ENCODE data around the gene GHRL.
A peak's percentile ranks its signal among the peaks of the same experiment; 100 is the strongest.

The GHRL gene

GRCh38 chr3:10255835-10256234 is 36.9 kb downstream of the GHRL start:
- Histone ChIP-seq H3K9me3 (ENCODE audit: insufficient read depth, low read depth, low read length) (no peaks in the 10 kb centered on the region), H3K4me3 (ENCODE audit: low read length) (no peak overlapping the region), H3K9ac (ENCODE audit: low read depth, low read length) (no peak overlapping the region), H3K27ac (ENCODE audit: low read depth, low read length) (no peak overlapping the region), H3K27me3 (ENCODE audit: insufficient read depth, low read length) (no peaks in the 10 kb centered on the region), H3K4me1 (ENCODE audit: insufficient read depth, low read length) (0 out of 2 replicates have a peak, but pooled peaks cover 3% of the 10 kb centered on the region), H3K36me3 (ENCODE audit: insufficient read depth, low read length) (peaks cover 49% of the 10 kb centered on the region)
- 88% methylated on average over 7 of the region's 7 CpGs for WGBS

GRCh38 chr3:10253731-10254130 is 39.0 kb downstream of the GHRL start:
- H3K4me3 ChIP-seq (ENCODE audit: low read length): no peak overlapping the region
- peaks cover 32% of the 10 kb centered on the region for H3K36me3 ChIP-seq (ENCODE audit: insufficient read depth, low read length)
- H3K27me3 ChIP-seq (ENCODE audit: insufficient read depth, low read length): no peaks in the 10 kb centered on the region

GRCh38 chr3:10251006-10251405 is 41.7 kb downstream of the GHRL start:
- peak overlapping the region; percentile 84; the same call in 1 of the 2 replicates for H3K4me3 ChIP-seq (ENCODE audit: low read length)
- peaks cover 3% of the 10 kb centered on the region for H3K9me3 ChIP-seq (ENCODE audit: insufficient read depth, low read depth, low read length)
- peaks cover 22% of the 10 kb centered on the region for H3K36me3 ChIP-seq (ENCODE audit: insufficient read depth, low read length)
- H3K4me1 ChIP-seq (ENCODE audit: insufficient read depth, low read length): peaks cover 13% of the 10 kb centered on the region
- no peak overlapping the region for H3K9ac ChIP-seq (ENCODE audit: low read depth, low read length)
- 87% methylated on average over 3 of the region's 3 CpGs for WGBS
- no peaks in the 10 kb centered on the region for H3K27me3 ChIP-seq (ENCODE audit: insufficient read depth, low read length)
- H3K27ac ChIP-seq (ENCODE audit: low read depth, low read length): no peak overlapping the region

More at GRCh38 chr3:10253731-10254130, 39.0 kb downstream of the GHRL start:
- H3K9ac ChIP-seq (ENCODE audit: low read depth, low read length): no peak overlapping the region
- peaks cover 13% of the 10 kb centered on the region for H3K4me1 ChIP-seq (ENCODE audit: insufficient read depth, low read length)
- H3K27ac ChIP-seq (ENCODE audit: low read depth, low read length): no peak overlapping the region
- H3K9me3 ChIP-seq (ENCODE audit: insufficient read depth, low read depth, low read length): no peaks in the 10 kb centered on the region
- 89% methylated on average over 3 of the region's 3 CpGs for WGBS

GRCh38 chr3:10249833-10250232 is 42.9 kb downstream of the GHRL start:
- H3K4me3 ChIP-seq (ENCODE audit: low read length): peak overlapping the region; percentile 84
- peak overlapping the region; percentile 80 for H3K9ac ChIP-seq (ENCODE audit: low read depth, low read length)
- H3K27ac ChIP-seq (ENCODE audit: low read depth, low read length): no peak overlapping the region
- WGBS: 50% methylated on average over 3 of the region's 3 CpGs
- H3K9me3 ChIP-seq (ENCODE audit: insufficient read depth, low read depth, low read length): peaks cover 15% of the 10 kb centered on the region
- H3K27me3 ChIP-seq (ENCODE audit: insufficient read depth, low read length): no peaks in the 10 kb centered on the region
- H3K36me3 ChIP-seq (ENCODE audit: insufficient read depth, low read length): peaks cover 12% of the 10 kb centered on the region
- H3K4me1 ChIP-seq (ENCODE audit: insufficient read depth, low read length): peaks cover 13% of the 10 kb centered on the region

- peak overlapping the region; percentile 84 for H3K4me3 ChIP-seq (ENCODE audit: low read length)
Measured at GRCh38 chr3:10248984-10249748, 43.6 kb downstream of the GHRL start.

GRCh38 chr3:10248184-10248983 is 44.4 kb downstream of the GHRL start, which contains the start of gene TATDN2:
Gene TATDN2 (plus strand): TSS chr3:10248459. CDS start chr3:10249201, 742 bp downstream.
- Histone ChIP-seq H3K27ac (ENCODE audit: low read depth, low read length) (peak within 1 kb of the TSS; percentile 70; the same call in 1 of the 2 replicates), H3K9me3 (ENCODE audit: insufficient read depth, low read depth, low read length) (peaks cover 23% of the 10 kb centered on the region), H3K9ac (ENCODE audit: low read depth, low read length) (peak within 1 kb of the TSS; percentile 80), H3K36me3 (ENCODE audit: insufficient read depth, low read length) (peaks cover 10% of the 10 kb centered on the region), H3K4me3 (ENCODE audit: low read length) (peak within 1 kb of the TSS; percentile 84), H3K27me3 (ENCODE audit: insufficient read depth, low read length) (no peaks in the 10 kb centered on the region), H3K4me1 (ENCODE audit: insufficient read depth, low read length) (peaks cover 13% of the 10 kb centered on the region)
- WGBS: under 1% methylated on average over 80 of the region's 80 CpGs

More at GRCh38 chr3:10248984-10249748, 43.6 kb downstream of the GHRL start:
- 3% methylated on average over 32 of the region's 32 CpGs for WGBS
- H3K27ac ChIP-seq (ENCODE audit: low read depth, low read length): peak overlapping the region; percentile 70; the same call in 1 of the 2 replicates
- H3K9ac ChIP-seq (ENCODE audit: low read depth, low read length): peak overlapping the region; percentile 80
- H3K27me3 ChIP-seq (ENCODE audit: insufficient read depth, low read length): no peaks in the 10 kb centered on the region
- peaks cover 13% of the 10 kb centered on the region for H3K4me1 ChIP-seq (ENCODE audit: insufficient read depth, low read length)
- H3K9me3 ChIP-seq (ENCODE audit: insufficient read depth, low read depth, low read length): peaks cover 20% of the 10 kb centered on the region
- H3K36me3 ChIP-seq (ENCODE audit: insufficient read depth, low read length): peaks cover 12% of the 10 kb centered on the region

- Histone ChIP-seq H3K9ac (ENCODE audit: low read depth, low read length) (peak overlapping the region; percentile 37), H3K27ac (ENCODE audit: low read depth, low read length) (no peak overlapping the region; the same call in 1 of the 2 replicates), H3K27me3 (ENCODE audit: insufficient read depth, low read length) (no peaks in the 10 kb centered on the region), H3K4me3 (ENCODE audit: low read length) (peak overlapping the region; percentile 35; the same call in 1 of the 2 replicates), H3K9me3 (ENCODE audit: insufficient read depth, low read depth, low read length) (peaks cover 23% of the 10 kb centered on the region), H3K36me3 (ENCODE audit: insufficient read depth, low read length) (peaks cover 6% of the 10 kb centered on the region), H3K4me1 (ENCODE audit: insufficient read depth, low read length) (peaks cover 13% of the 10 kb centered on the region)
- WGBS: 72% methylated on average over 13 of the region's 14 CpGs
Measured at GRCh38 chr3:10247679-10248183, 45.0 kb downstream of the GHRL start.

- Histone ChIP-seq H3K9ac (ENCODE audit: low read depth, low read length) (no peak overlapping the region), H3K9me3 (ENCODE audit: insufficient read depth, low read depth, low read length) (peaks cover 23% of the 10 kb centered on the region), H3K4me1 (ENCODE audit: insufficient read depth, low read length) (peaks cover 4% of the 10 kb centered on the region; the same call in 1 of the 2 replicates), H3K4me3 (ENCODE audit: low read length) (no peak overlapping the region), H3K27me3 (ENCODE audit: insufficient read depth, low read length) (no peaks in the 10 kb centered on the region), H3K27ac (ENCODE audit: low read depth, low read length) (no peak overlapping the region), H3K36me3 (ENCODE audit: insufficient read depth, low read length) (no peaks in the 10 kb centered on the region)
- WGBS: 89% methylated on average over 6 of the region's 6 CpGs
Measured at GRCh38 chr3:10245081-10245712, 47.5 kb downstream of the GHRL start.

- Histone ChIP-seq H3K4me3 (ENCODE audit: low read length) (no peak overlapping the region), H3K9ac (ENCODE audit: low read depth, low read length) (no peak overlapping the region), H3K4me1 (ENCODE audit: insufficient read depth, low read length) (no peaks in the 10 kb centered on the region), H3K36me3 (ENCODE audit: insufficient read depth, low read length) (no peaks in the 10 kb centered on the region), H3K27me3 (ENCODE audit: insufficient read depth, low read length) (no peaks in the 10 kb centered on the region), H3K9me3 (ENCODE audit: insufficient read depth, low read depth, low read length) (peaks cover 23% of the 10 kb centered on the region), H3K27ac (ENCODE audit: low read depth, low read length) (no peak overlapping the region)
- WGBS: 96% methylated on average over 2 of the region's 3 CpGs
Measured at GRCh38 chr3:10244009-10244408, 48.7 kb downstream of the GHRL start.

GRCh38 chr3:10242182-10243065 is 50.3 kb downstream of the GHRL start:
- Histone ChIP-seq H3K36me3 (ENCODE audit: insufficient read depth, low read length) (no peaks in the 10 kb centered on the region), H3K4me1 (ENCODE audit: insufficient read depth, low read length) (peaks cover 4% of the 10 kb centered on the region; the same call in 1 of the 2 replicates), H3K27me3 (ENCODE audit: insufficient read depth, low read length) (no peaks in the 10 kb centered on the region), H3K27ac (ENCODE audit: low read depth, low read length) (no peak overlapping the region), H3K9me3 (ENCODE audit: insufficient read depth, low read depth, low read length) (peaks cover 23% of the 10 kb centered on the region), H3K9ac (ENCODE audit: low read depth, low read length) (no peak overlapping the region), H3K4me3 (ENCODE audit: low read length) (no peak overlapping the region)
- WGBS: 97% methylated on average over 7 of the region's 7 CpGs
